Vagina (tissue), 2 donors: ENCODE data around the gene TRABD2B.

Experiments used
- POLR2A ChIP-seq, 2 donors: fragments of 450-650 bp; IDR thresholded peaks; one replicate each; pipeline ENCODE4 v1.6.1; 2017; ENCODE audit warnings: antibody characterized with exemption in 2 of 2, mild to moderate bottlenecking in 2 of 2, moderate library complexity in 2 of 2
- TF ChIP-seq, protein P1 (sequence below), 3 experiments: fragments of 450-650 bp in 2 of 3; fragments of 200-600 bp in 1 of 3; sonication (generic) in 1 of 3; IDR thresholded peaks; one replicate each; pipeline ENCODE4 v1.5.1; 2017 to 2019; ENCODE audit warnings: antibody characterized with exemption in 3 of 3, mild to moderate bottlenecking in 2 of 3, moderate library complexity in 2 of 3

DNA sequence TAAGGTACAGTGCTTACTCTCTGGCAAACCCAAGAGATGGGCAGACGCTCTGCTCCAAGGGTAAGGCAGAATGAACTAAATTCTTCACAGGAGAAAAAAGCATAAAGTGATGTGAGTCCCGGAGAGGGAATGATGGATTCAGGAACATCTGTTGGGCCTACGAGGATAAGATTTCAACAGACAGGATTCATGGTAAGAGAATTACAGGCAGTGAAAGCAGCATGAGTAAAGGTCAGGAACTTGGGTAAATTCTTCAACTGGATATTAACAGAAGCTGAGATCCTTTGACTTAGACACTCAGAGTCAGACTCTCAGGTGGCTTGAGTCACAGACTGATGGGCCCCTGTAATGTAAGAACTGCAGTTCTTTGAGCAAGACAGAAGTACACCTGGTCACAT lies 152.6 kb downstream of the TRABD2B start:
- TF ChIP-seq, protein P1, sequence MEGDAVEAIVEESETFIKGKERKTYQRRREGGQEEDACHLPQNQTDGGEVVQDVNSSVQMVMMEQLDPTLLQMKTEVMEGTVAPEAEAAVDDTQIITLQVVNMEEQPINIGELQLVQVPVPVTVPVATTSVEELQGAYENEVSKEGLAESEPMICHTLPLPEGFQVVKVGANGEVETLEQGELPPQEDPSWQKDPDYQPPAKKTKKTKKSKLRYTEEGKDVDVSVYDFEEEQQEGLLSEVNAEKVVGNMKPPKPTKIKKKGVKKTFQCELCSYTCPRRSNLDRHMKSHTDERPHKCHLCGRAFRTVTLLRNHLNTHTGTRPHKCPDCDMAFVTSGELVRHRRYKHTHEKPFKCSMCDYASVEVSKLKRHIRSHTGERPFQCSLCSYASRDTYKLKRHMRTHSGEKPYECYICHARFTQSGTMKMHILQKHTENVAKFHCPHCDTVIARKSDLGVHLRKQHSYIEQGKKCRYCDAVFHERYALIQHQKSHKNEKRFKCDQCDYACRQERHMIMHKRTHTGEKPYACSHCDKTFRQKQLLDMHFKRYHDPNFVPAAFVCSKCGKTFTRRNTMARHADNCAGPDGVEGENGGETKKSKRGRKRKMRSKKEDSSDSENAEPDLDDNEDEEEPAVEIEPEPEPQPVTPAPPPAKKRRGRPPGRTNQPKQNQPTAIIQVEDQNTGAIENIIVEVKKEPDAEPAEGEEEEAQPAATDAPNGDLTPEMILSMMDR (IDR thresholded peaks at IDR 0.05) = no peak
- no peak for TF ChIP-seq POLR2A (IDR thresholded peaks at IDR 0.05)
